Smooth muscle cell (in vitro differentiated cells): Measurements from ENCODE around the gene MN1. TPM values are rescaled to one million over a fixed set of nuclear protein-coding genes. Genes with fewer than 3 reads are reported as not detected.

Experiments used
- DNase-seq: peaks from one replicate; lab custom pipeline; 2025; ENCODE audit not compliant: unreplicated experiment; lab: John Stamatoyannopoulos, UW
- H2AFZ ChIP-seq: fragments of 200-600 bp; sonication (generic); 2 replicates; pipeline ENCODE4 v1.6.0; 2016; ENCODE audit warnings: antibody characterized with exemption, low read depth, mild to moderate bottlenecking
- H3F3A ChIP-seq: fragments of 200-600 bp; sonication (generic); 2 replicates; pipeline ENCODE4 v1.6.0; 2017; ENCODE audit warnings: antibody characterized with exemption, low read depth
- H3K27ac ChIP-seq: fragments of 200-600 bp; sonication (generic); 2 replicates; pipeline ENCODE4 v1.5.1; 2016; ENCODE audit warnings: low read depth, mild to moderate bottlenecking
- H3K27me3 ChIP-seq: fragments of 200-600 bp; sonication (generic); 2 replicates; pipeline ENCODE4 v1.6.1; 2016; ENCODE audit warnings: low read depth, mild to moderate bottlenecking
- H3K36me3 ChIP-seq: fragments of 200-600 bp; sonication (generic); 2 replicates; pipeline ENCODE4 v1.5.1; 2016; ENCODE audit warnings: low read depth
- H3K4me1 ChIP-seq: fragments of 200-600 bp; sonication (generic); 2 replicates; pipeline ENCODE4 v1.5.1; 2016; ENCODE audit warnings: low read depth
- H3K4me2 ChIP-seq: fragments of 200-600 bp; sonication (generic); 2 replicates; pipeline ENCODE4 v1.6.0; 2016; ENCODE audit warnings: mild to moderate bottlenecking
- H3K4me3 ChIP-seq: fragments of 200-600 bp; sonication (generic); 2 replicates; pipeline ENCODE4 v1.5.1; 2016; ENCODE audit warnings: mild to moderate bottlenecking
- H3K79me2 ChIP-seq: fragments of 200-600 bp; sonication (generic); 2 replicates; pipeline ENCODE4 v1.6.0; 2016; ENCODE audit warnings: low read depth, mild to moderate bottlenecking
- H3K9ac ChIP-seq: fragments of 200-600 bp; sonication (generic); 2 replicates; pipeline ENCODE4 v1.6.0; 2016; ENCODE audit warnings: low read depth
- H3K9me3 ChIP-seq: fragments of 200-600 bp; sonication (generic); replicated peaks from 2 replicates; pipeline ENCODE4 v1.5.1; 2016; ENCODE audit warnings: low read depth
- H4K20me1 ChIP-seq: fragments of 200-600 bp; sonication (generic); 2 replicates; pipeline ENCODE4 v1.6.0; 2016; ENCODE audit warnings: low read depth
- WGBS: methylation state at CpG from one replicate; pipeline ENCODE4 v1.1.7; 2016; ENCODE audit warnings: low lambda C conversion rate; 5-methylcytosine and 5-hydroxymethylcytosine counted together
- polyA plus RNA-seq: library from polyadenylated mRNA; unstranded; fragments of >200 nt; fragmentation: Nextera tagmentation; extraction: Ambion mirVana; gene quantifications from 2 replicates; pipeline ENCODE4 v1.2.1, GENCODE V29; 2016
- total RNA-seq: library from RNA; depleted of rRNA; stranded (reverse); fragments of >200 nt; gene quantifications from 2 replicates; pipeline ENCODE4 v1.2.3, GENCODE V29; 2014
- TF ChIP-seq, protein P1 (sequence below): fragments of 200-600 bp; sonication (generic); IDR thresholded peaks from 2 replicates; pipeline ENCODE4 v1.5.1; 2017; ENCODE audit warnings: borderline replicate concordance, mild to moderate bottlenecking, antibody characterized with exemption; ENCODE audit not compliant: insufficient read depth, poor library complexity, severe bottlenecking

Gene MN1
- total and polyA plus RNA-seq, 2 experiments from 2014 or later = 0.98 to 3.3 TPM

DNA sequence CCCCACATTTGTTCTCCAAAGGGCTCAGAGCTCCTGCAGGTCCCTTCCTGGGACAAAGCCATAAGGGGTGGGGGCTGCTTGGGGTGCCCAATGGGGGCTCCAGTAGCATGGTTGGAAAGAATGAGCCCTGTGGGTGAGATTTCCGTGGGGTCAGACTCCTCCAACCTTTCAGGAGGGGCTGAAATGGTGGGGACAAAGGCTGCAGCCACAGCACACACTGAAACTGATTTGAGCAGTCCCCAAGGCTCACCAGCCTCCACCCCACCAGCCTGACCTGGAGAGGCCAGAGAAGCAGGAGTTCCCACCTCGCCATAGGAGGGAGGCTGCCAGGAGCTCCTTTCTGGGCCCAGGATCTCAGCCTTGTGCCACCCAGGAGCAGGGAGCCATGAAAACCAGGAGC, 69.2 kb downstream of the MN1 start:
- no peaks in the 10 kb centered on the region for H3K36me3 ChIP-seq
- TF ChIP-seq, protein P1, sequence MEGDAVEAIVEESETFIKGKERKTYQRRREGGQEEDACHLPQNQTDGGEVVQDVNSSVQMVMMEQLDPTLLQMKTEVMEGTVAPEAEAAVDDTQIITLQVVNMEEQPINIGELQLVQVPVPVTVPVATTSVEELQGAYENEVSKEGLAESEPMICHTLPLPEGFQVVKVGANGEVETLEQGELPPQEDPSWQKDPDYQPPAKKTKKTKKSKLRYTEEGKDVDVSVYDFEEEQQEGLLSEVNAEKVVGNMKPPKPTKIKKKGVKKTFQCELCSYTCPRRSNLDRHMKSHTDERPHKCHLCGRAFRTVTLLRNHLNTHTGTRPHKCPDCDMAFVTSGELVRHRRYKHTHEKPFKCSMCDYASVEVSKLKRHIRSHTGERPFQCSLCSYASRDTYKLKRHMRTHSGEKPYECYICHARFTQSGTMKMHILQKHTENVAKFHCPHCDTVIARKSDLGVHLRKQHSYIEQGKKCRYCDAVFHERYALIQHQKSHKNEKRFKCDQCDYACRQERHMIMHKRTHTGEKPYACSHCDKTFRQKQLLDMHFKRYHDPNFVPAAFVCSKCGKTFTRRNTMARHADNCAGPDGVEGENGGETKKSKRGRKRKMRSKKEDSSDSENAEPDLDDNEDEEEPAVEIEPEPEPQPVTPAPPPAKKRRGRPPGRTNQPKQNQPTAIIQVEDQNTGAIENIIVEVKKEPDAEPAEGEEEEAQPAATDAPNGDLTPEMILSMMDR = no peak

DNA sequence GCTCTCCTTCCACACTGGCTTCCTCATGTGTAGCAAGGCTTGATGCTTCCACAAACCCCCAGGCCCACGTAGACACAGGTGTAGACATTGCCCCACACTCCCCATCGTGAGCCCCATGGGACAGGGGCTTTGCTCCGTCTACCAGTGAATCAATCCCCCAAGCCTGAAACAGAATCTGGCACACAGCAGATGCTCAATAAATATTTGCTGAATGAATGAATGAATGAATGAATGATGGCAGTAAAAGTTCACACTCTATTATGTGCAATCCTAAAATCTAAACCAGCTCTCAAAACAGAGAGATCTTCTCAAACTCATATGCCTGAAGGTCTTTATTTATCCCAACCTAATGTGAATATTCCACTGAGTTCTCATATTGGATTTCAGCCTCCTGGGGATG, 69.9 kb downstream of the MN1 start:
- peaks cover 7% of the 10 kb centered on the region for H3K4me1 ChIP-seq
- no peaks in the 10 kb centered on the region for H3K79me2 ChIP-seq
- no peaks in the 10 kb centered on the region for H3K36me3 ChIP-seq
- H3F3A ChIP-seq = no peaks in the 10 kb centered on the region
- no peak overlapping the region for H3K27ac ChIP-seq
- H4K20me1 ChIP-seq = no peaks in the 10 kb centered on the region
- H3K27me3 ChIP-seq = peaks cover 8% of the 10 kb centered on the region
- no peak overlapping the region for H2AFZ ChIP-seq
- H3K4me3 ChIP-seq = no peak overlapping the region
- DNase-seq = no peak
- H3K9me3 ChIP-seq = no peaks in the 10 kb centered on the region
- no peak overlapping the region for H3K9ac ChIP-seq
- no peak overlapping the region for H3K4me2 ChIP-seq
- TF ChIP-seq, protein P1 = no peak
- WGBS = 70% methylated on average over 3 of the region's 3 CpGs

More for the DNA sequence above, 69.2 kb downstream of the MN1 start:
- DNase-seq = no peak
- H3K27me3 ChIP-seq = peaks cover 8% of the 10 kb centered on the region
- H3K9me3 ChIP-seq = no peaks in the 10 kb centered on the region
- no peaks in the 10 kb centered on the region for H4K20me1 ChIP-seq
- H3F3A ChIP-seq = no peaks in the 10 kb centered on the region
- no peaks in the 10 kb centered on the region for H3K79me2 ChIP-seq
- 94% methylated on average over 2 of the region's 2 CpGs for WGBS
- H3K27ac ChIP-seq = no peak overlapping the region
- H3K4me1 ChIP-seq = peaks cover 3% of the 10 kb centered on the region
- no peak overlapping the region for H3K4me3 ChIP-seq
- H3K9ac ChIP-seq = no peak overlapping the region
- H2AFZ ChIP-seq = no peak overlapping the region
- no peak overlapping the region for H3K4me2 ChIP-seq

DNA sequence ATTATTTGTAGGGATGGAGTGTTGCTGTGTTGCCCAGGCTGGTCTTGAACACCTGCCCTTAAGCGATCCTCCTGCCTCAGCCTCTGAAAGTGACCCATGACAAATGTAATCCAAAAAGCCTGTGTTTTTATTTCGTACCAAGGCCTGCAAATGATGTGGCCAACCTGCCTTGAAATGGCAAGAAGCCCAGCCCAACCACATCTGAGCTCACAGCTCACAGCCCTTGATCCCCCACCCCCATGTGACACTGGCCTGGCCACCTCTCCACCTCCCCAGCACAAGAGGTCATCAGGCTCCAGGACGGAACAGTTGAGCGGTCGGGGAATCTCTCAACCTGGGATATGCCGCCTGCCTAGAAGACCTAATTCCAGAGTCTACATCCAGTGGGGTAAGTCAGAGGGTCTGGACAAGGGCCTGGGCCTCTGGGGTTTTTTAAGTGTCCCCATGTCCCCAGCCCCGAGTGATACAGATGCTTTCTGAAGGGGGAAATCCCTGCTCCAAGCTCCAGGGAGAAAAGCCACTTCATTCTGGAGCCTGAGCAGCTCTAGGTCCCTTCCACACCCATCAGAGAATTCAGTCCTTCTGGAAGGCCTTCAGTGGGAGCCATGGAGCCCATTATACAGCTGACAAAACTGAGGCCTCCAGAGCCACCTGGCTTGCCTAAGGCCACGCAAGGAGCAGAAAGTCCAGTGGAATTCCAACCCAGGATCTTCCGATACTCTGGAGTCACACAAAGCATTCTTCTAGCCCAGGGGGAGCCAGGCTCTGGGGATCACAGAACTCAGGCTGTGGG, 70.7 kb downstream of the MN1 start:
- H3K27ac ChIP-seq = no peak overlapping the region
- H3K9ac ChIP-seq = no peak overlapping the region
- no peaks in the 10 kb centered on the region for H3F3A ChIP-seq
- no peak overlapping the region for H3K4me2 ChIP-seq
- no peak overlapping the region for H2AFZ ChIP-seq
- no peaks in the 10 kb centered on the region for H3K9me3 ChIP-seq
- peaks cover 11% of the 10 kb centered on the region for H3K4me1 ChIP-seq
- no peaks in the 10 kb centered on the region for H3K79me2 ChIP-seq
- no peaks in the 10 kb centered on the region for H3K36me3 ChIP-seq
- no peaks in the 10 kb centered on the region for H4K20me1 ChIP-seq
- TF ChIP-seq, protein P1 = no peak
- WGBS = 87% methylated on average over 9 of the region's 9 CpGs
- H3K27me3 ChIP-seq = peaks cover 8% of the 10 kb centered on the region
- H3K4me3 ChIP-seq = no peak overlapping the region
- no peak for DNase-seq

GRCh38 chr22:27729246-27729645, 72.3 kb downstream of the MN1 start:
- no peak overlapping the region for H3K27ac ChIP-seq
- no peak for DNase-seq
- 88% methylated on average over 4 of the region's 4 CpGs for WGBS
- peaks cover 8% of the 10 kb centered on the region for H3K27me3 ChIP-seq
- H3K4me2 ChIP-seq = no peak overlapping the region
- H4K20me1 ChIP-seq = no peaks in the 10 kb centered on the region
- H3K9ac ChIP-seq = no peak overlapping the region
- H3K9me3 ChIP-seq = no peaks in the 10 kb centered on the region
- TF ChIP-seq, protein P1 = no peak
- no peaks in the 10 kb centered on the region for H3K79me2 ChIP-seq
- H3K4me3 ChIP-seq = no peak overlapping the region
- H2AFZ ChIP-seq = no peak overlapping the region
- H3F3A ChIP-seq = no peaks in the 10 kb centered on the region
- H3K36me3 ChIP-seq = no peaks in the 10 kb centered on the region
- peaks cover 11% of the 10 kb centered on the region for H3K4me1 ChIP-seq
